ENCODE results near the gene PI4KB. TPM values are rescaled to one million over a fixed set of nuclear protein-coding genes. Genes with fewer than 3 reads are reported as not detected.
"Not testable (repeated sequence)": the region's sequence is repeated elsewhere in the genome, so short reads cannot be mapped to it uniquely, and the experiment has no call there.

The PI4KB gene
- total RNA-seq, 1 donor from 2014 or later: 47.7 TPM

GRCh38 chr1:151286619-151287340 lies 40.4 kb downstream of the PI4KB start:
- intact Hi-C loops (cut with DNase I): no loop called here
- DNase-seq (ENCODE audit: low spot score): no peak

- intact Hi-C loops (cut with DNase I): no loop called here
- no peak for DNase-seq (ENCODE audit: low spot score)
These were observed 43.1 kb downstream of the PI4KB start for GRCh38 chr1:151284013-151284577.

- no peak for DNase-seq (ENCODE audit: low spot score)
- intact Hi-C loops (cut with DNase I): loop anchor here (2.0 kb wide), 1 partner anchor 28 kb away; the partner anchor contains the start of gene PSMD4
These were observed 44.1 kb downstream of the PI4KB start for GRCh38 chr1:151282883-151283725.

- intact Hi-C loops (cut with DNase I): loop anchor here (1.0 to 2.0 kb wide), 3 partner anchors 27 to 117 kb away; partner anchors contain the start of genes PI4KB, PSMB4 and PSMD4
- DNase-seq (ENCODE audit: low spot score): peak; percentile 100
These were observed 45.0 kb downstream of the PI4KB start, which contains the start of gene ZNF687 for GRCh38 chr1:151281969-151282882. TSS of gene ZNF687 (plus strand) at chr1:151282299. CDS start at chr1:151286292, 3,993 bp downstream.

GRCh38 chr1:151281225-151281968 lies 45.8 kb downstream of the PI4KB start:
- intact Hi-C loops (cut with DNase I): loop anchor here (1.0 to 2.0 kb wide), 2 partner anchors 46 to 117 kb away; partner anchors contain the start of genes PI4KB and PSMB4
- peak; percentile 97 for DNase-seq (ENCODE audit: low spot score)

- no peak for DNase-seq (ENCODE audit: low spot score)
- intact Hi-C loops (cut with DNase I): no loop called here
These were observed 50.0 kb downstream of the PI4KB start for GRCh38 chr1:151277249-151277648.

GRCh38 chr1:151275341-151275740 lies 51.9 kb downstream of the PI4KB start:
- DNase-seq (ENCODE audit: low spot score); intact Hi-C loops (cut with DNase I): not testable (repeated sequence)

GRCh38 chr1:151273924-151274466 lies 53.2 kb downstream of the PI4KB start:
- intact Hi-C loops (cut with DNase I): no loop called here
- no peak for DNase-seq (ENCODE audit: low spot score)

- intact Hi-C loops (cut with DNase I): no loop called here
- DNase-seq (ENCODE audit: low spot score): no peak
These were observed 59.5 kb downstream of the PI4KB start for GRCh38 chr1:151267760-151268159.

- intact Hi-C loops (cut with DNase I): no loop called here
- no peak for DNase-seq (ENCODE audit: low spot score)
These were observed 60.4 kb downstream of the PI4KB start for GRCh38 chr1:151266821-151267220.

GRCh38 chr1:151266315-151266714 lies 60.9 kb downstream of the PI4KB start:
- DNase-seq (ENCODE audit: low spot score): no peak
- intact Hi-C loops (cut with DNase I): no loop called here

- intact Hi-C loops (cut with DNase I): no loop called here
- no peak for DNase-seq (ENCODE audit: low spot score)
These were observed 61.6 kb downstream of the PI4KB start for GRCh38 chr1:151265446-151266236.

- no peak for DNase-seq (ENCODE audit: low spot score)
- intact Hi-C loops (cut with DNase I): no loop called here
These were observed 67.9 kb downstream of the PI4KB start for GRCh38 chr1:151259351-151259750.

- intact Hi-C loops (cut with DNase I): loop anchor here (2.0 kb wide), 2 partner anchors 27 to 57 kb away; partner anchors contain the start of genes PIP5K1A and ZNF687
- DNase-seq (ENCODE audit: low spot score): no peak
These were observed 71.8 kb downstream of the PI4KB start for GRCh38 chr1:151255381-151255780.

- DNase-seq (ENCODE audit: low spot score): peak; percentile 97
- intact Hi-C loops (cut with DNase I): loop anchor here (2.0 kb wide), 2 partner anchors 28 to 56 kb away; partner anchors contain the start of genes PIP5K1A and ZNF687
These were observed 72.7 kb downstream of the PI4KB start, which contains the start of gene PSMD4 for GRCh38 chr1:151254217-151255213. TSS of gene PSMD4 (plus strand) at chr1:151254734. CDS start at chr1:151254783, 49 bp downstream.
